ENCODE data around the gene BCAS4. TPM values are rescaled to one million over a fixed set of nuclear protein-coding genes. Genes with fewer than 3 reads are reported as not detected.

BCAS4 gene, protein sequence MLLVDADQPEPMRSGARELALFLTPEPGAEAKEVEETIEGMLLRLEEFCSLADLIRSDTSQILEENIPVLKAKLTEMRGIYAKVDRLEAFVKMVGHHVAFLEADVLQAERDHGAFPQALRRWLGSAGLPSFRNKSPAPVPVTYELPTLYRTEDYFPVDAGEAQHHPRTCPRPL
- 13.7 TPM for total RNA-seq

DNA sequence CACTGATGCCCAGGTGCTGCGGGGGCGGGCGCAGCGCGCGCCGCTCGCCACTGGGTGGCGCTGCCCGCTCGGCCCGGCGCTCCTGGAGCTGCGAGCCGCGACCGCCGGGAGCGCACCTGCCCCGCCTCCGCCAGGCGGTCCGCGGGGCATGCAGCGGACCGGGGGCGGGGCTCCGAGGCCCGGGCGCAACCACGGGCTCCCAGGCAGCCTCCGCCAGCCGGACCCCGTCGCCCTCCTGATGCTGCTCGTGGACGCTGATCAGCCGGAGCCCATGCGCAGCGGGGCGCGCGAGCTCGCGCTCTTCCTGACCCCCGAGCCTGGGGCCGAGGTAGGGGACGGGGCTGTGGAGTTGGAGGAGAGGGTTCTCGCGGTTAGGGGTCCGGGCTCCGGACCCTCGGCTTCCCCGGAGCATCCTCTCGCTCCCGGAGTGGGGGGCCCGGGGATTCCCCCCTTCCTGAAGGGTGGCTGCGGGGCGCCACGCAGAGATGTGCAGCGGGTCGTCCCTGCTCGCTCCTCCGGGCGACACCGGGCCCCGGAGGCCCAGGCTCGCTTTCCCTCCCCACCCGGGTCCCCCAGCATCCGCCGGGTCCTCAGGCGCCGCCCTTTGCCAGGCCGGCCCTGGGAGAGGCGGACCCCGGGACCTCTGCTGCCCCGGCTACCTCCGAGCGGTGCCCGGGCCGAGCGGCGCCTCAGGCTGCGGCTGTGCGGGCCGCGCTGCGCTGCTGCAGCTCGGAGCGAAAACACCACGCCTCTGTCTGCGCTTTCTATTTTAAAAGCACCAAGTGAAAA is at the start of gene BCAS4:
TSS of gene BCAS4 (plus strand) at position 216 of the 789 bp plus-strand sequence. CDS start at position 239, 23 bp downstream.
- H3K4me3 ChIP-seq (ENCODE audit: low read length) = peak within 1 kb of the TSS; percentile 75
- H3K4me1 ChIP-seq (ENCODE audit: insufficient read depth, low read length) = peaks cover 34% of the 10 kb centered on the region
- no peaks in the 10 kb centered on the region for H3K27me3 ChIP-seq (ENCODE audit: insufficient read depth, low read length)
- H3K9me3 ChIP-seq (ENCODE audit: low read depth, low read length) = no peaks in the 10 kb centered on the region

DNA sequence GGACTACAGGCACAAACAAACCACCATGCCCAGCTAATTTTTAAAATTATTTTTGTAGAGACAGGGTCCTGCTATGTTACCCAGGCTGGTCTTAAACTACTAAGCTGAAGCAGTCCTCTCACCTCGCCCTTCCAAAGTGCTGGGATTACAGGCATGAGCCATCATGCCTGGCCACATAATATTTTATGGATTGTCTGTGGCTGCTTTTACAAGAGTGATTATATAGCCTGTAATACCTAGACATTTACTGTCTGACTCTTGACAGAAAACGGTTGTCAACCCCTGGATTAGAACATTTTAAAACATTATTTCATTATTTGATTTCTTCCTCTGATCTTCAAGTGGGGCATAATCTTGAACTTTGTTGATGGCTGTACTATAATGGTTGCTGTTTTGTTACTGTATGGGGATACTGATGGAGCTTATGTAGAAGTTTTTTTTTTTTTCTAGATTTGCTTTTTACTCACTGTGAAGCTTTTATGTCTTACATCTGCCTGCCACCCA is 49.2 kb upstream of the BCAS4 start:
- H3K9me3 ChIP-seq (ENCODE audit: low read depth, low read length) = no peaks in the 10 kb centered on the region
- no peak overlapping the region for H3K4me3 ChIP-seq (ENCODE audit: low read length)
- no peaks in the 10 kb centered on the region for H3K27me3 ChIP-seq (ENCODE audit: insufficient read depth, low read length)
- H3K4me1 ChIP-seq (ENCODE audit: insufficient read depth, low read length) = peaks cover 5% of the 10 kb centered on the region

DNA sequence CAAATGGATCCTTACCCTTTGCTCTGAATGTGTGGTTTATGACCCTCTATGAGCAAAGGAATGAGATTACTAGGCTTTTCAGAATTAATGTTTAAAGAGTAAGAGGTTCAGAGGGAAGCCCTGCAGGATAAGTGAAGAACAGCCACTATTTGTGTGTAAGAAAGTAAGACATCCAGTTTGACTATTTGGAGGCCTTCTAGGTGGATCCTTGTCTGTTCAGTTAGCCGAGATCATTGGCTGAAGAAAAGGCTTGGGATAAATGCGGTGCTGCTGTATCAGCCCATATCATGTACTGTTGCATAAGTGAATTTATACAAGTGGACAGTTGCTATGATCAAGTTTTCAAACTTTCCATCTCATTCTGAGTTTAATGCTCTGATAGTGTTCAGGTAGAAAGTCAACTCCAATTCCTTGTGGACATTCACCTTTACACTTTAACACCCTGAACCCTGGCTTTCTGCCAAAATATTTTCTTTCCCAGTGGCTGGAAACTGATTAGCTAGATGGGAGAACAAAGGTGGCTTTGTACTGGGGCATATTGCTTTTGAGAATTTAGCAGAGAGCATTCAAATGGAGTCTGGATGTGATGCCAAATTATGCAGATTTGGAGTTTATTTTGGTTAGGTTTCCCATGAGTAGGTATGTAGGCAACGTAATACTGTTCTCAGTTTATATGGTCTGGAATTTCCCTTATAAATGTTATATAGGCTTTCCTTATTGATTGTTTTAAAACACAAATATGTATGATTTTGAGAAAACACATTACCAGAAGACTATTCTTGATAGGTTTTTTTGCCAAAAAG is 48.5 kb upstream of the BCAS4 start:
- H3K4me1 ChIP-seq (ENCODE audit: insufficient read depth, low read length) = peaks cover 5% of the 10 kb centered on the region
- no peaks in the 10 kb centered on the region for H3K27me3 ChIP-seq (ENCODE audit: insufficient read depth, low read length)
- no peaks in the 10 kb centered on the region for H3K9me3 ChIP-seq (ENCODE audit: low read depth, low read length)
- no peak overlapping the region for H3K4me3 ChIP-seq (ENCODE audit: low read length)

DNA sequence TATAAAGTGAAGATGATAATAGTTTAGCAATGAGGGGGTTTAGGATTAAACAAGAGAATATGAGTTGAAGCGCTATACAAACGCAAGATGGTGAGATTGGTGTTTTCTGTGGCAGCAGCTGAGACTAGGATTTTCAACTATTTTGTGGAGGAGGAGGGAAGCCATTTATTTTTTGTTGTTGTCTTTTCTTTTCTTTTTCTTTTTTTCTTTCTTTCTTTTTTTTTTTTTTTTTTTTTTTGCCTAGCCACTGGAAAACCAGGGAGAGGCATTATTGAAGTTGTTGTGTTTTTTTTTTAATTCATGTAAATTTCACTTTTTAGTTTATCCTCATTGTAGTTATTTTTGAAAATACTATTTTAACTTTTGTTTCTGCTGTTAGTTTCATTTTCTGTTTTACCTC is 47.6 kb upstream of the BCAS4 start:
- H3K4me3 ChIP-seq (ENCODE audit: low read length) = no peak overlapping the region

DNA sequence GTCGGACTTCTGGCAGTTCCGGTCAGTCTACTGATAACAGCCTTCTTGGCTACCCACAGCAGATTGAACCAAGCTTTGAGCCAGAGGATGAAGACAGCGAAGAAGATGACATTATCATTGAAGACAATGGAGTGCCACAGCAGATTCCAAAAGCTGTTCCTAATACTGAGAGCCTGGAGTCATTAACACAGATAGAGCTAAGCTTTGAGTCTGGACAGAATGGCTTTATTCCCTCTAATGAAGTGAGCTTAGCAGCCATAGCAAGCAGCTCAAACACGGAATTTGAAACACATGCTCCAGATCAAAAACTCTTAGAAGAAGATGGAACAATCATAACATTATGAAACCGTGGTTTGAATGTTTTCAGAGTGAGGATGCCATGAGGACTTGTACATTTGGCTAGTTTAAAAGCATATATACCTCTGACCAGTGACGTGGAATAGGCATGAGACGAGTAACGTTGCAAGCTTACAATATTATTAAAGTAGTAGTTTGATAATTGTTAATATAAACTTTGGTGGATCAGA is 44.7 kb upstream of the BCAS4 start:
- H3K27me3 ChIP-seq (ENCODE audit: insufficient read depth, low read length) = no peaks in the 10 kb centered on the region
- H3K9me3 ChIP-seq (ENCODE audit: low read depth, low read length) = no peaks in the 10 kb centered on the region
- peaks cover 5% of the 10 kb centered on the region for H3K4me1 ChIP-seq (ENCODE audit: insufficient read depth, low read length)
- no peak overlapping the region for H3K4me3 ChIP-seq (ENCODE audit: low read length)

More for the DNA sequence above, 47.6 kb upstream of the BCAS4 start:
- H3K27me3 ChIP-seq (ENCODE audit: insufficient read depth, low read length) = no peaks in the 10 kb centered on the region
- H3K9me3 ChIP-seq (ENCODE audit: low read depth, low read length) = no peaks in the 10 kb centered on the region
- peaks cover 5% of the 10 kb centered on the region for H3K4me1 ChIP-seq (ENCODE audit: insufficient read depth, low read length)

DNA sequence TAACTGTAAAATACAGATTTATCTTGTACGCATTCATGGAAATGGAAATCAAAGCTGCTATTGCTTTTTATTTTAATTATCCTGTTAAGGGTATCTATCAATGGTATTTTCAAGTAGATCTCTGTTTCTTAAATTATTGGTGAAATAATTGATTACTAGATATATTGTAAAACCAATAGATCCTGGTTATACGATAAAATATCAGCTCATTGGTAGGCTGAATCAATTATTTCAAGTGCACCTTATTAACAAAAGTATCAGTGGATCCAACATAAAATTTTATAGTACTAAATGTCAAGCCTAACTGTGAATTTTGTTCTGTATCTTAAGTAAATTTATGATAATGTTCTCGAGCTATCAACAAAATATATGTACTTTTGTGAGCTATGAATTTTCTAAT is 41.7 kb upstream of the BCAS4 start:
- H3K27me3 ChIP-seq (ENCODE audit: insufficient read depth, low read length) = no peaks in the 10 kb centered on the region
- no peak overlapping the region for H3K4me3 ChIP-seq (ENCODE audit: low read length)
- no peaks in the 10 kb centered on the region for H3K4me1 ChIP-seq (ENCODE audit: insufficient read depth, low read length)
- H3K9me3 ChIP-seq (ENCODE audit: low read depth, low read length) = no peaks in the 10 kb centered on the region

DNA sequence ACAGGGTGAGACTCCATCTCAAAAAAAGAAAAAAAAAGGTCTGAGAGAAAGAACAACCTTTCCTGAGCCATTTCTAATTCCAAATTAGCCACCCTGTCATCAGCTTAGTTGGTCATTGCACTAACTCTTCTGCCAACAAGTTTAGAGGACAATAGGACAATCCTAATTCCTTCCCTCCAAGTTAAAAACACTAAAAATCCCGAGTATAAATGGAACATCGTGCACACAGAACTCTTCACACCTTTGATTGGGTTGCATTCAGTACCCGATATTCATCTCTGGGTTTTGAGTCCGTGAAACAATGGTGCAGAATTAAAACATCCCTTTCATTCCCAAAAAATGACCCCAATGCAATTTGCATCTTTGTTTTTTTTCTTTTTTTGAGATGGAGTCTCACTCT is 40.4 kb upstream of the BCAS4 start:
- no peaks in the 10 kb centered on the region for H3K9me3 ChIP-seq (ENCODE audit: low read depth, low read length)
- no peak overlapping the region for H3K4me3 ChIP-seq (ENCODE audit: low read length)
- H3K4me1 ChIP-seq (ENCODE audit: insufficient read depth, low read length) = no peaks in the 10 kb centered on the region
- no peaks in the 10 kb centered on the region for H3K27me3 ChIP-seq (ENCODE audit: insufficient read depth, low read length)

DNA sequence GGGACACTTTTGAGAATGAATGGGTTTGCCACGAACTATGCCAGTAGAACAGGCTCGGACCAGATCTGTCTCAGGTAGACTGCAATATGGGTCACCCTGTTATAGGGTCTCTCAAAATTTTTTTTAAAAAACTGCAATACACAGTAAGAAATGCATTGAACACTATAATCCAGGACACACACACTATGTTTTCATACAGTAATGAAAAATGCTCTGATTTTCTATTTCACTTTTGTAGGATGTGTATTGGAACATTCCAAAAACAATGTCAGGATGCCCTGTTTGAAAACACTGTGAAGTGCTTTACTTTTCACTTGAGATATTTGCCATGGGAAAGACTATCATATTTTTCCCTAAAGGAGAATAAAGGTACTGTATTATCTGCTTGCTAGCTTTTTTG is 38.4 kb upstream of the BCAS4 start:
- Histone ChIP-seq H3K27me3 (ENCODE audit: insufficient read depth, low read length) (no peaks in the 10 kb centered on the region), H3K9me3 (ENCODE audit: low read depth, low read length) (no peaks in the 10 kb centered on the region)

DNA sequence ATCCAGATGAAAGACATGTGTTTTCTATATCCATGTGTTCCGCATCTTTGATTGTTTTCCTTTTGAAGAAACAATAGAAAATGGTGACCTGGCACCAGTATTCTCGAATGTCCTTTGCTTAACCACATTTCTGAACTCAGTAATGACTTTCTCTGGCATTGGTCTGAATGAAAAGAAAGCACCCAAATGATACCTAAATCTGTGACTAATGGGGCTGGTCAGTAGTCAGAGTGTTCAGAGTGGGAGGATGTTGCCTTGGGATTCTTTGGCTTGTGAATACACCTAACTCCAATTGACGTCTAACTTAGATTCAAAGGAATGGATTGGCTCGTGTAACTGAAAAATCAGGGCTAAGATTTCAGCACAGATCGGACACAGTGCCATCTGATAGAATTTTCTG is 36.4 kb upstream of the BCAS4 start:
- Histone ChIP-seq H3K9me3 (ENCODE audit: low read depth, low read length) (no peaks in the 10 kb centered on the region), H3K4me1 (ENCODE audit: insufficient read depth, low read length) (no peaks in the 10 kb centered on the region), H3K27me3 (ENCODE audit: insufficient read depth, low read length) (no peaks in the 10 kb centered on the region), H3K4me3 (ENCODE audit: low read length) (no peak overlapping the region)

More for the DNA sequence above, 38.4 kb upstream of the BCAS4 start:
- no peaks in the 10 kb centered on the region for H3K4me1 ChIP-seq (ENCODE audit: insufficient read depth, low read length)
- H3K4me3 ChIP-seq (ENCODE audit: low read length) = no peak overlapping the region

DNA sequence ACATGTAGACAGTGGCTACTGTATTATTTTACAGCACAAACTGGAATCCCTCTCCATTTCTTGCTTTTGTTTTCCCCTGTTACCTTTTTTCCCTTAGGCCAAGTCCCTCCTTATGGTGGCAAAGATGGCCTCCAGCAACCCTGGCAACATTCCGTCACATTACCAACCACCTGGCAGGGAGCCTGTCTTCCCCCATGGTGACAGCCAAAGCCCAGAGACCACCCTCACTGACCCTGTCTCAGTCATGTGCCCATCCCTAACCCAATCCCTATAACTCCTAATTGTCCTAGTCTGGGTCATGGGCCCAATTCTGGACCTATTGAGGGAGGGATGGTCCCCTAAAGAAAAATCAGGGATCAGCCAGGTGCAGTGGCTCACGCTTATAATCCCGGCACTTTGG is 35.9 kb upstream of the BCAS4 start:
- Histone ChIP-seq H3K4me3 (ENCODE audit: low read length) (no peak overlapping the region), H3K27me3 (ENCODE audit: insufficient read depth, low read length) (no peaks in the 10 kb centered on the region), H3K4me1 (ENCODE audit: insufficient read depth, low read length) (no peaks in the 10 kb centered on the region), H3K9me3 (ENCODE audit: low read depth, low read length) (no peaks in the 10 kb centered on the region)

DNA sequence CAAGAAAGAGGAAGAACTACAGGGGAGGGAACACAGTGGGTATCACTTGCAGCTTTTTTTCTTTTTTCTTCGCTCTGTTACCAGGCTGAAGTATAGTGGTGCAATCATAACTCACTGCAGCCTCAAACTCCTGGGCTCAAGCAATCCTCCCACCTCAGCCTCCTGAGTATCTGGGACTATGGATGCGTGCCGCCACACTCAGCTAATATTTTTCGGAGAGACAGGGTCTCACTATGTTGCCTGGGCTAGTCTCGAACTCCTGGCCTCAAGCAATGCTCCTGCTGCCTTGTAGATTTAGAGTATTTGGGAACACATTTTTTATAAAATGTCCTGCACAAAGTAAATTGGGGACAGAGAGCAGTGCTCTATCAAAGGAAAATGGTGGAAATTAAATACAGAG is 35.2 kb upstream of the BCAS4 start:
- H3K27me3 ChIP-seq (ENCODE audit: insufficient read depth, low read length) = no peaks in the 10 kb centered on the region

DNA sequence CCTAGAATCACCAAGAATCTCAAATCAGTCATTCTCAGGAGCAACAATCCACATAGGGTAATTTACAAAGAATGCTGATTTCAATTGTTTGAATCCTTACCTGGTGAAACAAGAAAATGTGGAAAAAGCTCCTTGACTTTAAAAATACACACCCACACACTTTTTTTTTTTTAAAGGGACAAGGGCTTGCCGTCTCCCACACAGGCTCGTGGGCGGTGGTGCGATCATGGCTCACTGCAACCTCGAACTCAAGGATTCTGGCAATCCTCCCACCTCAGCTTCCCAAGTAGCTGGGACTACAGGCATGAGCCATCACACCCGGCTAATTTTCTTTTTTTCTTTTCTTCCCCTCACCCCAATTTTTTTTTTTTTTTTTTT is 32.8 kb upstream of the BCAS4 start:
- Histone ChIP-seq H3K9me3 (ENCODE audit: low read depth, low read length) (no peaks in the 10 kb centered on the region), H3K27me3 (ENCODE audit: insufficient read depth, low read length) (no peaks in the 10 kb centered on the region), H3K4me1 (ENCODE audit: insufficient read depth, low read length) (no peaks in the 10 kb centered on the region), H3K4me3 (ENCODE audit: low read length) (no peak overlapping the region)

More for the DNA sequence above, 35.2 kb upstream of the BCAS4 start:
- Histone ChIP-seq H3K4me1 (ENCODE audit: insufficient read depth, low read length) (no peaks in the 10 kb centered on the region), H3K9me3 (ENCODE audit: low read depth, low read length) (no peaks in the 10 kb centered on the region), H3K4me3 (ENCODE audit: low read length) (no peak overlapping the region)

DNA sequence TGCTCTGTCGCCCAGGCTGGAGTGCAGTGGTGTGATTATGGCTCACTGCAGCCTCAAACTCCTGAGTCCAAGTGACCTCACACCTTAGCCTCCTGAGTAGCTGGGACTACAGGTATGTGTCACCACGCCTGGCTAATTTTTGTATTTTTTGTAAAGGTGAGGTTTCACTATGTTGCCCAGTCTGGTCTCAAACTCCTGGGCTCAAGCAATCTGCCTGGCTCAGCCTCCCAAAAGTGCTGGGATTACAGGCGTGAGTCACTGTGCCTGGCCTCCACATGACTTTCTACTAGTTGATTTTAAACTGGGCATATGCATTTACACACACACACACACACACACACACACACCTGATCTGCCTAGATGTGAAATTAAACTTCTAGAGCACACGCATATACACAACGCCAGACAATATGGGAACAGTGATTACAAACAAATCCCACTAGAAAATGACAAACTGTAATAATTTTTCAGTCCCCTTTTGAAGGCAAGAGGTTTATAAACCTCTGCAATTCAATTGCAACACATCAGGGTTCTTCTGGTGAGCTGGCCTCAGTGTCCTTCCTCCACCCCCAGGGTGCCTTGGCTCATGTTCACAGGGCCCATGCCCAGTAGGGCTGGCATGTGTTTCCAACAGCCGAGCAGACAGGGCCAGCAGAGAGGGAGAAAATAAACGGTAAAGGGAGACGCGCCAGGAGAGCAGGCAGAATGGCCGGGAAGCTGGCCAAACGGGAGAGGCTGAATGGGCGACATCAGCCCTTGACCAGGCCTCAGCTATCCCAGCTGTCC is 32.2 kb upstream of the BCAS4 start:
- H3K4me1 ChIP-seq (ENCODE audit: insufficient read depth, low read length) = no peaks in the 10 kb centered on the region
- H3K27me3 ChIP-seq (ENCODE audit: insufficient read depth, low read length) = no peaks in the 10 kb centered on the region
- H3K9me3 ChIP-seq (ENCODE audit: low read depth, low read length) = no peaks in the 10 kb centered on the region
- no peak overlapping the region for H3K4me3 ChIP-seq (ENCODE audit: low read length)
